NT2/D1 (cell line): ENCODE data around the gene NKAIN2.

Source experiments
- DNase-seq: peaks from one replicate; pipeline ENCODE4 v3.0.0-alpha.2; 2011; ENCODE audit warnings: low read depth, low spot score
- H3K27me3 ChIP-seq: 2 replicates; pipeline ENCODE4 v1.6.0; 2011; ENCODE audit warnings: mild to moderate bottlenecking; ENCODE audit not compliant: insufficient read length, insufficient read depth
- H3K36me3 ChIP-seq: 2 replicates; pipeline ENCODE4 v1.6.1; 2011; ENCODE audit warnings: mild to moderate bottlenecking, low read length, mixed read lengths; ENCODE audit not compliant: insufficient read depth, insufficient read length
- H3K4me1 ChIP-seq: 2 replicates; pipeline ENCODE4 v1.5.1; 2011; ENCODE audit not compliant: insufficient read depth, insufficient read length
- H3K4me3 ChIP-seq: 2 replicates; pipeline ENCODE4 v1.5.1; 2011; ENCODE audit warnings: low read depth; ENCODE audit not compliant: insufficient read length
- H3K9ac ChIP-seq: 2 replicates; pipeline ENCODE4 v1.6.0; 2011; ENCODE audit warnings: low read depth; ENCODE audit not compliant: insufficient read length
- H3K9me3 ChIP-seq: 2 replicates; pipeline ENCODE4 v1.5.1; 2011; ENCODE audit warnings: mild to moderate bottlenecking, low read length; ENCODE audit not compliant: insufficient read depth
- SUZ12 ChIP-seq: IDR thresholded peaks from 2 replicates; pipeline ENCODE4 v1.6.1; 2011; ENCODE audit not compliant: insufficient read length, insufficient read depth; ENCODE audit errors: extremely low read depth
- YY1 ChIP-seq: IDR thresholded peaks from 2 replicates; pipeline ENCODE4 v1.6.1; 2011; ENCODE audit not compliant: insufficient read length, insufficient read depth
- ZNF274 ChIP-seq: IDR thresholded peaks from 2 replicates; pipeline ENCODE4 v1.6.1; 2011; ENCODE audit warnings: mild to moderate bottlenecking, low read depth, low read length

NKAIN2 gene

DNA sequence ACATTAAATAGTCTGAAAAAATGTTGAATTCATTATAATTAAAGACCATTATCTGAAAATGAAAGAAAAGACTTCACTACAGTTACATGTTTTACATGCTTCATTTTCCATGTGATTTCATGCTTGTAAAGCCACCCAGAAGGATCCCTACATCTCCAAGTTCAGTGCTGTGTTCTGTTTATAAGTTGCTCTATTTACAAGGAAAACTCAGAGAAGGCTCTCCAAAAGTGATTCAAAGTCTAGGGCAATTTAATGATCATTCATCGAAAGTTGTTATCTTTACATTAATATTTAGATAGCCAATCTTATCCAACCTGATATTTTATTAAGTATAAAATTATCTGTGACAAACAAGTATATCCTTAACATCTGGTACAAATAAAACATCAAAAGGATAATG is 663.7 kb downstream of the NKAIN2 start:
- Histone ChIP-seq H3K36me3 (no peaks in the 10 kb centered on the region), H3K4me3 (no peak overlapping the region), H3K4me1 (no peaks in the 10 kb centered on the region), H3K27me3 (no peaks in the 10 kb centered on the region), H3K9me3 (no peaks in the 10 kb centered on the region), H3K9ac (no peak overlapping the region)
- TF ChIP-seq ZNF274, result no peak
- DNase-seq, result no peak

DNA sequence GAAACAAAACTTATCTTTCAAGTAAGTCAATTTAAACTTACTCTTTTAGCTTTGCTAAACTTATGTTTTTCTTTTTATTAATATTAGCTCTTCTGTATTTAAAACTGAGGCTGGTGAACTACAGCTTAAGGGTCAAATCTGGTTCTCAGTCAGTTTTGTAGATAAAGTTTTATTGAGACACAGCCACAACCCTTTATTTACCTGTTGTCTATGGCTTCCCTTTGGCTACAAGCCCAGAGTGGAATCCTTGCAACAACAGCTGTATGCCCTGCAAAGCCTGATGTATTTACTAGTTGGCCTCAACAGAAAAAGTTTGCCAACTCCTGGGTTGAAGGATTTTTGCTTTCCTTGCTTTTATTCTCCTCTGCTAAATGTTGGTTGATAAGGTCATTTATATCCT is 667.1 kb downstream of the NKAIN2 start:
- Histone ChIP-seq H3K4me3 (no peak overlapping the region), H3K9me3 (no peaks in the 10 kb centered on the region), H3K4me1 (no peaks in the 10 kb centered on the region), H3K36me3 (no peaks in the 10 kb centered on the region), H3K27me3 (no peaks in the 10 kb centered on the region), H3K9ac (no peak overlapping the region)
- TF ChIP-seq ZNF274 (no peak), SUZ12 (no peak), YY1 (no peak)
- no peak for DNase-seq

DNA sequence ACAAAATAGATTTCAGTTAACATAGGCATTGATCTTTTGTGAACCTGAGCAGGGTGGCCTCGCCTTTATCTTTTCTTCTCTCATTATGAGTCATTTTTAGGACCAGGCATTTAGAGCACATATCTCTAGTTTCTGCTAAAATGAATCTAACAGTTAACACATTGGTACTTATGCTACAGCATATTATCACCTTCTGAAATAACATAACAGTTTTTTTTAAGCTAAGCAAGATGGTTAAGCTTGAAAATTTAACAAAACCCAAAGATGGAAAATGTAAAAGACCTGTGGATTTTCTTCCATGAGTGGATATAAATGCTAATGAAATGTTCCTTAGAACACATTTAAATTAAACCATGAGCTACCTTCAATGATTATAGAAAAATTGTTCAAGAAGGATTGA is 671.5 kb downstream of the NKAIN2 start:
- DNase-seq, result no peak
- Histone ChIP-seq H3K9me3 (no peaks in the 10 kb centered on the region), H3K36me3 (no peaks in the 10 kb centered on the region), H3K4me3 (no peak overlapping the region), H3K9ac (no peak overlapping the region), H3K4me1 (no peaks in the 10 kb centered on the region), H3K27me3 (no peaks in the 10 kb centered on the region)
- no peak for TF ChIP-seq YY1
- TF ChIP-seq ZNF274, result no peak
- TF ChIP-seq SUZ12, result no peak

GRCh38 chr6:124478906-124479305 is 675.2 kb downstream of the NKAIN2 start:
- Histone ChIP-seq H3K4me1 (no peaks in the 10 kb centered on the region), H3K4me3 (no peak overlapping the region), H3K36me3 (no peaks in the 10 kb centered on the region), H3K9me3 (no peaks in the 10 kb centered on the region), H3K27me3 (no peaks in the 10 kb centered on the region), H3K9ac (no peak overlapping the region)
- TF ChIP-seq ZNF274 (no peak), YY1 (no peak)
- no peak for DNase-seq

DNA sequence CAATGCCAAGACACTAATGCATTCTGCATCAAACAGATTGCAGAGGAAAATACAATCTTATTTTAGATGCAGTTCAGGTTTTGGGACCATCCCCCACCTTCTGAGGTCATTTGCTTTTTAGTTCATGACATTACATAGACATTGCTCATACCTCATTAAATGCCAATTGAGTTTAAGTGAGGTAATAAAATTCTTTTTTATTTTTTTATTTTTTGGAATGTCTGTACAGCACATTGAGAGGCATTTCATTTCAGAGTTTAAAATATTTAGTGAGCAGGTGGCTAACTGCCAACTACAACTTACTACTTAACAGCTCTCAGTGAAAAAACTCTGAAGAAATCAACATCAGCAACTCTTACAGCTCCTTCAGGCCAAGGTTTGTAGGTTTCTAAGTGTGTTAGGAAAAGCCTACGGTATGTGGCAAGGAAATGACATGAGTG is 676.3 kb downstream of the NKAIN2 start:
- Histone ChIP-seq H3K9ac (no peak overlapping the region), H3K27me3 (no peaks in the 10 kb centered on the region), H3K4me1 (no peaks in the 10 kb centered on the region), H3K36me3 (no peaks in the 10 kb centered on the region), H3K9me3 (no peaks in the 10 kb centered on the region), H3K4me3 (no peak overlapping the region)
- no peak for TF ChIP-seq SUZ12
- TF ChIP-seq ZNF274, result no peak
- no peak for TF ChIP-seq YY1
- no peak for DNase-seq

DNA sequence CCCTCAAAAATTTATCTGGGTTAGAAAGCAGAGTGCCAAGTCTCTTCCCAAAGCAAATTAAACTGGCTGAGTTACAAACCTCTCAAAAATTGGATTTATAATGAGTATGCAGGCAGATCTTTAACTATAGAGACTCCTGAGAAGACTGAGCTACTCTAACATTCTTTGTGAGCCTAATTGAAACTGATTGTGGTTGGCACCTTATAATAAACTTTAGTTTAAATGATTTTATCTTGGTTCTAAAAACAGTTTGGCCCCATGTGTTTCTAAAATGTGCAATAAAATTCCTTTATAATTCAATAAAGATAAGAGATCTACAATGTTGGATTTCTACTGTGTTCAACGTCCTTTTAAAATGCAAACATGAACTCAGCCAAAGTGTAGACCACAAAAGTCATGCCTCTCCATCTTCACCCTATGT is 678.4 kb downstream of the NKAIN2 start:
- H3K9me3 ChIP-seq, result no peaks in the 10 kb centered on the region
- no peaks in the 10 kb centered on the region for H3K36me3 ChIP-seq
- no peaks in the 10 kb centered on the region for H3K27me3 ChIP-seq
- TF ChIP-seq ZNF274, result no peak
- no peak for TF ChIP-seq YY1
- no peak for TF ChIP-seq SUZ12
- no peak overlapping the region for H3K4me3 ChIP-seq
- H3K4me1 ChIP-seq, result no peaks in the 10 kb centered on the region
- DNase-seq, result no peak
- no peak overlapping the region for H3K9ac ChIP-seq

- H3K4me3 ChIP-seq, result no peak overlapping the region
- no peaks in the 10 kb centered on the region for H3K27me3 ChIP-seq
- H3K36me3 ChIP-seq, result no peaks in the 10 kb centered on the region
- no peaks in the 10 kb centered on the region for H3K4me1 ChIP-seq
- H3K9me3 ChIP-seq, result no peaks in the 10 kb centered on the region
- TF ChIP-seq ZNF274 (no peak), SUZ12 (no peak), YY1 (no peak)
- DNase-seq, result no peak
- H3K9ac ChIP-seq, result no peak overlapping the region
Observed at GRCh38 chr6:124487623-124488431, 684.2 kb downstream of the NKAIN2 start.

- Histone ChIP-seq H3K27me3 (no peaks in the 10 kb centered on the region), H3K9me3 (no peaks in the 10 kb centered on the region), H3K4me3 (no peak overlapping the region), H3K36me3 (no peaks in the 10 kb centered on the region), H3K4me1 (no peaks in the 10 kb centered on the region), H3K9ac (no peak overlapping the region)
- TF ChIP-seq YY1 (no peak), ZNF274 (no peak), SUZ12 (no peak)
- no peak for DNase-seq
Observed at GRCh38 chr6:124490122-124490521, 686.5 kb downstream of the NKAIN2 start.
